Panc1 (cell line): ENCODE data around the gene PTTG1IP. TPM values are rescaled to one million over a fixed set of nuclear protein-coding genes. Genes with fewer than 3 reads are reported as not detected.

Experiments
- ATAC-seq: fragments of 200-7000 bp; cut with Tn5 transposase; 2 replicates; pipeline ENCODE4 v1.9.1; 2020; ENCODE audit warnings: mild to moderate bottlenecking, moderate library complexity
- BruUV-seq: library from RNA; stranded (reverse); fragments of 400-500 nt; replicated peaks from 2 replicates; lab custom pipeline; 2021; lab: Mats Ljungman, UMichigan
- CTCF ChIA-PET: fragments of 300-600 bp; sonication (Branson Sonifier 250); formaldehyde crosslinking; loops from one replicate; lab custom pipeline; 2022; ENCODE audit warnings: antibody characterized with exemption; lab: Charles Lee
- POLR2A ChIA-PET: fragments of 300-600 bp; sonication (Branson Sonifier 250); formaldehyde crosslinking; loops from one replicate; lab custom pipeline; 2022; ENCODE audit warnings: antibody characterized with exemption; lab: Charles Lee
- DNase-seq: peaks from one replicate; pipeline ENCODE4 v3.0.0-alpha.2; 2010; ENCODE audit warnings: low read depth, low spot score
- H3K27ac ChIP-seq: 2 replicates; pipeline ENCODE4 v1.5.1; 2011; ENCODE audit warnings: mild to moderate bottlenecking, low read length, inconsistent platforms
- H3K27me3 ChIP-seq: fragments of 200-500 bp; sonication (Bioruptor generic); 2 replicates; pipeline ENCODE4 v1.6.0; 2014; ENCODE audit warnings: low read length, inconsistent platforms; ENCODE audit not compliant: control insufficient read depth, insufficient read depth
- H3K36me3 ChIP-seq: fragments of 200-500 bp; sonication (Bioruptor generic); 2 replicates; pipeline ENCODE4 v1.5.1; 2014; ENCODE audit warnings: inconsistent platforms, mild to moderate bottlenecking, low read length, moderate library complexity; ENCODE audit not compliant: control insufficient read depth, insufficient read depth
- H3K4me1 ChIP-seq: 2 replicates; pipeline ENCODE4 v1.5.1; 2011; ENCODE audit warnings: inconsistent platforms, mild to moderate bottlenecking, low read length, moderate library complexity; ENCODE audit not compliant: control insufficient read depth, insufficient read depth
- H3K4me3 ChIP-seq, 2 experiments: 2 replicates each; pipeline ENCODE4 v1.5.1; 2011 to 2012; ENCODE audit warnings: low read depth in 2 of 2, low read length in 2 of 2, mild to moderate bottlenecking in 2 of 2, inconsistent platforms in 1 of 2, moderate library complexity in 1 of 2
- H3K9me3 ChIP-seq: fragments of 200-500 bp; sonication (Bioruptor generic); 2 replicates; pipeline ENCODE4 v1.5.1; 2014; ENCODE audit warnings: low read depth, mild to moderate bottlenecking, inconsistent platforms, low read length, moderate library complexity; ENCODE audit not compliant: control insufficient read depth, insufficient read depth
- CTCF ChIP-seq: fragments of 450-650 bp; IDR thresholded peaks from 2 replicates; pipeline ENCODE4 v1.5.1; 2017; ENCODE audit warnings: mild to moderate bottlenecking
- POLR2AphosphoS5 ChIP-seq: IDR thresholded peaks from 2 replicates; pipeline ENCODE4 v1.6.1; 2012; ENCODE audit warnings: mild to moderate bottlenecking, low read depth, low read length, moderate library complexity
- REST ChIP-seq, 2 experiments: IDR thresholded peaks; 2 replicates each; pipeline ENCODE4 v1.6.1; 2011 to 2012; ENCODE audit warnings: low read depth in 2 of 2, control low read depth in 1 of 2, low read length in 1 of 2, mild to moderate bottlenecking in 1 of 2, moderate library complexity in 1 of 2; ENCODE audit not compliant: insufficient read depth in 1 of 2
- SIN3A ChIP-seq: IDR thresholded peaks from 2 replicates; pipeline ENCODE4 v1.6.1; 2012; ENCODE audit warnings: low read depth, mild to moderate bottlenecking, low read length, moderate library complexity, borderline replicate concordance; ENCODE audit not compliant: insufficient read depth
- TCF7L2 ChIP-seq: IDR thresholded peaks from 2 replicates; pipeline ENCODE4 v1.6.1; 2011; ENCODE audit warnings: mild to moderate bottlenecking, low read depth, low read length, inconsistent platforms
- in situ Hi-C: cut with HindIII; loops from 2 replicates; pipeline ENCODE4 v1.10.0; 2016; ENCODE audit warnings: low sequenced_read_pairs, low pct_unique_long_range_greater_than_20kb
- intact Hi-C: fragments of 100-400 bp; cut with micrococcal nuclease; formaldehyde crosslinking; loops from one replicate; pipeline ENCODE4 v1.10.0; 2022; ENCODE audit not compliant: unreplicated experiment
- total RNA-seq: library from RNA; stranded (reverse); gene quantifications from one replicate; pipeline ENCODE4 v1.2.1, GENCODE V29; 2021; ENCODE audit not compliant: unreplicated experiment

PTTG1IP gene
- total RNA-seq, 1 experiment from 2014 or later: 226 TPM

- ATAC-seq (peak; percentile 95), DNase-seq (no peak)
- peak; percentile 77; the same call in 1 of the 2 replicates for TF ChIP-seq SIN3A
- 0 out of 4 replicates have a peak, but pooled peaks of 1 of the 2 experiments have one; percentile 26 for TF ChIP-seq REST (IDR thresholded peaks at IDR 0.05; ENCODE audit: insufficient read depth in 1 of 2, low read depth in 2 of 2, low read length in 1 of 2)
- TF ChIP-seq TCF7L2: no peak
- TF ChIP-seq POLR2AphosphoS5: peak; percentile 69
- in situ Hi-C loops: no loop called here
- Histone ChIP-seq H3K36me3 (peaks cover 11% of the 10 kb centered on the region), H3K27me3 (no peaks in the 10 kb centered on the region), H3K4me3 (peak within 1 kb of the TSS; percentile 91 to 93), H3K27ac (peak within 1 kb of the TSS; percentile 89), H3K4me1 (peaks cover 16% of the 10 kb centered on the region), H3K9me3 (no peaks in the 10 kb centered on the region)
- CTCF ChIA-PET: no interaction called here
- POLR2A ChIA-PET: interaction anchor here (0.7 kb wide), 1 partner anchor 469 kb away, joined by 3 read pairs; no protein-coding TSS in a partner anchor
- intact Hi-C loops: loop anchor here (2.0 kb wide), 1 partner anchor 73 kb away; no protein-coding TSS in a partner anchor
- TSS peak; percentile 92 for BruUV-seq
Observed at GRCh38 chr21:44801468-44802395, 71.8 kb downstream of the PTTG1IP start, which contains the start of gene UBE2G2. Gene UBE2G2 (minus strand): TSS chr21:44801820. CDS start chr21:44801748, 72 bp downstream.

GRCh38 chr21:44800971-44801467, 72.5 kb downstream of the PTTG1IP start:
- peak overlapping the region; percentile 89 for H3K27ac ChIP-seq
- no TSS peak for BruUV-seq
- peaks cover 16% of the 10 kb centered on the region for H3K4me1 ChIP-seq
- CTCF ChIA-PET: interaction anchor here (0.5 to 1.3 kb wide), 4 partner anchors 91 to 274 kb away, joined by 3 to 7 read pairs (median 4); no protein-coding TSS in a partner anchor
- no peaks in the 10 kb centered on the region for H3K9me3 ChIP-seq
- peak; percentile 32; the same call in 1 of the 2 replicates for ATAC-seq
- peak overlapping the region; percentile 91 to 93 for H3K4me3 ChIP-seq
- intact Hi-C loops: loop anchor here (2.0 kb wide), 1 partner anchor 74 kb away; no protein-coding TSS in a partner anchor
- no peaks in the 10 kb centered on the region for H3K27me3 ChIP-seq
- TF ChIP-seq CTCF: 0 out of 2 replicates have a peak, but pooled peaks have one; percentile 32
- no peak for TF ChIP-seq TCF7L2
- no peak for TF ChIP-seq POLR2AphosphoS5
- no peak for TF ChIP-seq SIN3A
- TF ChIP-seq REST (IDR thresholded peaks at IDR 0.05; ENCODE audit: insufficient read depth in 1 of 2, low read depth in 2 of 2, low read length in 1 of 2): no peak
- no peak for DNase-seq
- peaks cover 11% of the 10 kb centered on the region for H3K36me3 ChIP-seq
- in situ Hi-C loops: no loop called here
- POLR2A ChIA-PET: interaction anchor here (0.7 kb wide), 1 partner anchor 470 kb away, joined by 3 read pairs; no protein-coding TSS in a partner anchor
